Hepatocyte (in vitro differentiated cells): ENCODE measurements around the gene SYNPO2.

Source experiments
- CTCF ChIP-seq: fragments of 200-600 bp; sonication (generic); IDR thresholded peaks from 2 replicates; pipeline ENCODE4 v1.5.1; 2016; ENCODE audit warnings: antibody characterized with exemption, mild to moderate bottlenecking; ENCODE audit not compliant: poor library complexity
- EZH2phosphoT487 ChIP-seq: fragments of 200-600 bp; sonication (generic); IDR thresholded peaks from one replicate; pipeline ENCODE4 v1.6.1; 2018; ENCODE audit warnings: antibody characterized with exemption, mild to moderate bottlenecking, low read depth, moderate library complexity; ENCODE audit not compliant: unreplicated experiment, severe bottlenecking

- TF ChIP-seq CTCF = no peak
- no peak for TF ChIP-seq EZH2phosphoT487
Observed at GRCh38 chr4:119017636-119018035, 129.0 kb downstream of the SYNPO2 start.
